ENCODE results near the gene DCPS. TPM values are rescaled to one million over a fixed set of nuclear protein-coding genes. Genes with fewer than 3 reads are reported as not detected.

The DCPS gene
- total and polyA plus RNA-seq, 3 donors from 2014 or later = 16.8 to 20.9 (median 16.9) TPM

- Histone ChIP-seq H3K9me3 (no peaks in the 10 kb centered on the region), H3K4me3 (no peak overlapping the region), H3K36me3 (ENCODE audit: low read depth, missing control alignments) (no peaks in the 10 kb centered on the region), H3K27ac (no peak overlapping the region), H3K27me3 (no peaks in the 10 kb centered on the region), H3K4me1 (peaks cover 59% of the 10 kb centered on the region)
- intact Hi-C loops (cut with DNase I; ENCODE audit: low total_unique reads) = no loop called here
- DNase-seq = no peak
- no peak for TF ChIP-seq CTCF (IDR thresholded peaks at IDR 0.05)
- TF ChIP-seq POLR2A (IDR thresholded peaks at IDR 0.05) = no peak
- WGBS, 2 donors = 50 to 52% methylated on average over 5 of the region's 5 CpGs
These were observed 86.5 kb downstream of the DCPS start for GRCh38 chr11:126390272-126390867.

GRCh38 chr11:126391286-126391954 is 87.6 kb downstream of the DCPS start:
- 52 to 68% methylated on average over 7 of the region's 7 CpGs for WGBS, 2 donors

GRCh38 chr11:126391970-126392632 is 88.2 kb downstream of the DCPS start:
- intact Hi-C loops (cut with DNase I; ENCODE audit: low total_unique reads) = no loop called here
- no peak for DNase-seq
- H3K36me3 ChIP-seq (ENCODE audit: low read depth, missing control alignments) = no peaks in the 10 kb centered on the region
- peak in 1 of 3 experiments; percentile 10 for TF ChIP-seq CTCF (IDR thresholded peaks at IDR 0.05)
- TF ChIP-seq POLR2A (IDR thresholded peaks at IDR 0.05) = no peak
- H3K27me3 ChIP-seq = no peaks in the 10 kb centered on the region
- H3K9me3 ChIP-seq = no peaks in the 10 kb centered on the region
- peak overlapping the region; percentile 18 to 77 for H3K27ac ChIP-seq
- peaks cover 60% of the 10 kb centered on the region for H3K4me1 ChIP-seq
- no peak overlapping the region for H3K4me3 ChIP-seq
- WGBS, 2 donors = 46 to 50% methylated on average over 7 to 8 of the region's 8 CpGs

More at GRCh38 chr11:126391286-126391954, 87.6 kb downstream of the DCPS start:
- Histone ChIP-seq H3K36me3 (ENCODE audit: low read depth, missing control alignments) (no peaks in the 10 kb centered on the region), H3K9me3 (no peaks in the 10 kb centered on the region), H3K27ac (peak overlapping the region in 1 of 2 donors; percentile 77), H3K4me1 (peaks cover 60% of the 10 kb centered on the region), H3K4me3 (no peak overlapping the region), H3K27me3 (no peaks in the 10 kb centered on the region)
- intact Hi-C loops (cut with DNase I; ENCODE audit: low total_unique reads) = no loop called here
- no peak for TF ChIP-seq CTCF (IDR thresholded peaks at IDR 0.05)
- TF ChIP-seq POLR2A (IDR thresholded peaks at IDR 0.05) = no peak
- no peak for DNase-seq

- Histone ChIP-seq H3K9me3 (no peaks in the 10 kb centered on the region), H3K27ac (peak overlapping the region; percentile 18 to 77), H3K4me1 (peaks cover 57% of the 10 kb centered on the region), H3K27me3 (no peaks in the 10 kb centered on the region), H3K4me3 (no peak overlapping the region), H3K36me3 (ENCODE audit: low read depth, missing control alignments) (no peaks in the 10 kb centered on the region)
- 13 to 31% methylated on average over 4 of the region's 4 CpGs for WGBS, 2 donors
- intact Hi-C loops (cut with DNase I; ENCODE audit: low total_unique reads) = no loop called here
- TF ChIP-seq POLR2A (IDR thresholded peaks at IDR 0.05) (no peak), CTCF (IDR thresholded peaks at IDR 0.05) (no peak)
- DNase-seq = peak; percentile 71
These were observed 88.8 kb downstream of the DCPS start for GRCh38 chr11:126392633-126393013.
